ENCODE results near the gene DLX4.

The DLX4 gene

GRCh38 chr17:49931416-49932137 is 37.4 kb upstream of the DLX4 start:
- Mint-ChIP-seq H3K27ac (no peak overlapping the region), H3K9me3 (no peaks in the 10 kb centered on the region), H3K36me3 (ENCODE audit: low read depth) (no peaks in the 10 kb centered on the region), H3K27me3 (ENCODE audit: low read depth, poor library complexity) (peaks cover 20% of the 10 kb centered on the region), H3K4me1 (peaks cover 24% of the 10 kb centered on the region), H3K4me3 (no peak overlapping the region)
- no peak for TF ChIP-seq CTCF (IDR thresholded peaks at IDR 0.05)
- DNase-seq, result no peak

DNA sequence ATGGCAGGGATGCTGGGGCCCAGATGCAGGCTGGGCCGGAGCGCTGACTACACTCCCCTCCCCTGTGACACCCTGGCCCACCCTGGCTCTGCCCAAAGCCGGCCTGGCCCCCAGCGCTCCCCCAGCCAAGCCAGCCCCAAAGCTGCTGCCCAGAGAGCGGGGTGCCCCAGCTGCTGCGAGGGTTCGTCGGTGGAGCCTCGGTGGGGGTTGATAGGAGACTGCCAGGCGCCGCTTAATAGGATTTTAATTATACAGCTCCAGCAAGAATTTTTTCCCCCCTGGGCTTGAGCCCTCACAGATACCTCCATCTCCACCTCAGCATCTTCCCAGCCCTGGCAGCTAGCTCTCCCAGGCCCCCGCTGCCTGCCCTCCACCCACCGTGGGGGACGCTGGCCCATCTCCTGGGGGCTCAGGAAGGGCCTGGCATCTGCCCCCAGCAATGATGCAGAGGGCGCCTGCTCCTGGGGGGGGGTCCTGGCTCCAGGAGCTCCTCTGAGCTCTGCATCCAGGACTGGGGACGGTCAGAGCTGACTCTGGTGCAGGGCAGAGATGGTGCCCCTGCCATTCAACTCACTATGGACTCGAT is 36.8 kb upstream of the DLX4 start:
- no peak for DNase-seq
- H3K27me3 Mint-ChIP-seq (ENCODE audit: low read depth, poor library complexity), result peaks cover 20% of the 10 kb centered on the region
- no peaks in the 10 kb centered on the region for H3K9me3 Mint-ChIP-seq
- H3K27ac Mint-ChIP-seq, result no peak overlapping the region
- no peak overlapping the region for H3K4me3 Mint-ChIP-seq
- H3K36me3 Mint-ChIP-seq (ENCODE audit: low read depth), result no peaks in the 10 kb centered on the region
- no peak for TF ChIP-seq CTCF (IDR thresholded peaks at IDR 0.05)
- H3K4me1 Mint-ChIP-seq, result peaks cover 21% of the 10 kb centered on the region

GRCh38 chr17:49932901-49933300 is 36.1 kb upstream of the DLX4 start:
- TF ChIP-seq CTCF (IDR thresholded peaks at IDR 0.05), result no peak
- no peaks in the 10 kb centered on the region for H3K36me3 Mint-ChIP-seq (ENCODE audit: low read depth)
- no peak overlapping the region for H3K4me3 Mint-ChIP-seq
- peaks cover 21% of the 10 kb centered on the region for H3K4me1 Mint-ChIP-seq
- no peaks in the 10 kb centered on the region for H3K9me3 Mint-ChIP-seq
- peaks cover 20% of the 10 kb centered on the region for H3K27me3 Mint-ChIP-seq (ENCODE audit: low read depth, poor library complexity)
- H3K27ac Mint-ChIP-seq, result no peak overlapping the region
- DNase-seq, result no peak

DNA sequence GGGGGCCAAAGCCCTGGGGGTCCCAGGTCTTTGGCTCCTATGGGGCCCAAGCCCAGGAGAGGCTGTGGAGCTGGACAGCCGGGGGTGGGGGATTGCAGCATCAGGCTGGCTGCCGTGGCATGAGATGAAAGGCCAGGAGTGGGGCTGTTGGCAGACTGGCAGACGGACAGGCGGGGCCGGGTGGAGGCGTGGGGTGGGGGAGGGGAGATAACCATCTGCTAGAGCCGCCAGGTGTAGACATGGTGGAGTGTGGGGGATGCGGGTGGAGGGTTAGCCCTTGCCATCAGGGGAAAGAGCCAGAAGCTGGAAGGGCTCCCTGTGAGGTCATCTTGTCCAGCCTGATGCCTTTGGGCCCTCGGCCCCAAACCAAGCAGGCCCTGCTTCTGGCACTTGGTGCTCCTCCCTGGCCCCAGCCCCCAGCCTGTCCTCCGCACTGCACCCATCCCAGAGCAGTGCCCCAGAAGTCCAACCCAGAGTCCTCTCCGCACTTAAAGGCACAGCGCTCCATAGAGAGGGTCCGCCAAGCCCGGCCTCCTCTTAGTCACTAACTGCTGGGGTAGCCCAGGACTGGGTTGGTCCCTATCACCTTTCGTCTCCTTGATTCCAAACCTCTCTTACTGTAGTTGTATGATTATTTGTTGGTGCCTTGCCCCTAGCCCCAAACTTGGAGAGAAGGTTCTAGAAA is 33.3 kb upstream of the DLX4 start:
- DNase-seq, result no peak
- no peak for TF ChIP-seq CTCF (IDR thresholded peaks at IDR 0.05)
- Mint-ChIP-seq H3K4me1 (peaks cover 13% of the 10 kb centered on the region), H3K9me3 (no peaks in the 10 kb centered on the region), H3K36me3 (ENCODE audit: low read depth) (no peaks in the 10 kb centered on the region), H3K27ac (no peak overlapping the region), H3K4me3 (no peak overlapping the region), H3K27me3 (ENCODE audit: low read depth, poor library complexity) (peaks cover 21% of the 10 kb centered on the region)

DNA sequence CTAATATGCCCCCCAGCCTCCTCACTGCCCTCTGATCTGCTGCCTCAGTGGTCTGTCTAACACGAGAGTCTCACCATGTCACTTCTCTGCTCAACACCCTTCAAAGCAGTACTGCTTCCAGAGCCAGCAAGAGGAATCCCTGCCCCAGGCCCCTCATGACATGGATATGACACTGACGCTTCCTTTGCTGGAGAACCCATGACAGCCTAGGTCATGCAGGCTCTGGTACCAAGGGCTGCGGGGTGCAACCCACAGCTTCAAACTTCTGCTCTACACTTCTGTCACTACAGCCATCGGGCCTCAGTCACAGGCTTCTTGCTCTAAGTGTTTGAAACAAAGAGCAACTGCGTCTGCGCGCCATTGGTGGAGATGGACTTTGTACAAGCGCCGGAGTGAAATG is 32.6 kb upstream of the DLX4 start:
- Mint-ChIP-seq H3K27me3 (ENCODE audit: low read depth, poor library complexity) (peaks cover 24% of the 10 kb centered on the region), H3K9me3 (no peaks in the 10 kb centered on the region), H3K4me3 (no peak overlapping the region), H3K36me3 (ENCODE audit: low read depth) (no peaks in the 10 kb centered on the region), H3K27ac (no peak overlapping the region), H3K4me1 (peaks cover 13% of the 10 kb centered on the region)
- no peak for DNase-seq
- no peak for TF ChIP-seq CTCF (IDR thresholded peaks at IDR 0.05)
